ENCODE data around the gene LY86. TPM values are rescaled to one million over a fixed set of nuclear protein-coding genes. Genes with fewer than 3 reads are reported as not detected.

The LY86 gene
- total RNA-seq, 4 donors from 2014 or later = 0.73 to 4.4 TPM; not detected in 2

DNA sequence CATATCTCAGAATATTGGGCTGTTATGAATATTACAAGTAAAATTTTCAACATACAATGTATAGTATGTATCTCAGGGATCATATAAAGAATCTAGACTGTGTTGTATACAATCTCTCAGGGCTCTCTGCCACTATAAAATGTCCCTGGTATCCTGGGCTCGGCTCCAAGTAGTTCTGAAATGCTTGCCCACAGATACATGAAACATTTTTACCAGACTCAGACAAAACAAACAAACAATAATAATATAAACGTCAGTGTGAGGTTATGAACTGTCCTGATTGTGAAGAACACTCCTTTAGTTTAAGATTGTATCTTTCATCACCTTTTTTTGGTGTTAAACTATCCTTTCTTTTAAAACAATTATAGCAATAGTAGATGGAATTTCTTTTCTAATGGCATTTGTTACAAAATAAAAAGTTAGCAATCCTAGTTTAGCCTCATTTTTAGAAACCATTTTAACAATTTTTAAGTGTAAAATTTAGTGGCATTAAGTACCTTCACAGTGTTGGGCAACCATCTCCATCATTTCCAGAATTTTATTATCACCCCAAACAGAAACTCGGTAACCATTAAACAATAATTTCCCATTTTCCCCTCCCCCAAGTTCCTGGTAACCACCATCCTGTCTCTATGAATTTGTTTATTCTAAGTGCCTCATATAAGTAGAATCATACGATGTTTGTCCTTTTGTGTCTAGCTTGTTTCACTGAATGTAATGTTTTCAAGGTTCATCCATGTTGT, 17.4 kb upstream of the LY86 start:
- no peak for TF ChIP-seq POLR2A (IDR thresholded peaks at IDR 0.05)
- H3K4me1 ChIP-seq = no peaks in the 10 kb centered on the region
- no peaks in the 10 kb centered on the region for H3K9me3 ChIP-seq
- intact Hi-C loops (cut with DNase I; ENCODE audit: low total_unique reads) = no loop called here
- no peak for DNase-seq
- no peak overlapping the region for H3K27ac ChIP-seq
- no peaks in the 10 kb centered on the region for H3K36me3 ChIP-seq
- H3K27me3 ChIP-seq = no peaks in the 10 kb centered on the region
- no peak overlapping the region for H3K4me3 ChIP-seq

DNA sequence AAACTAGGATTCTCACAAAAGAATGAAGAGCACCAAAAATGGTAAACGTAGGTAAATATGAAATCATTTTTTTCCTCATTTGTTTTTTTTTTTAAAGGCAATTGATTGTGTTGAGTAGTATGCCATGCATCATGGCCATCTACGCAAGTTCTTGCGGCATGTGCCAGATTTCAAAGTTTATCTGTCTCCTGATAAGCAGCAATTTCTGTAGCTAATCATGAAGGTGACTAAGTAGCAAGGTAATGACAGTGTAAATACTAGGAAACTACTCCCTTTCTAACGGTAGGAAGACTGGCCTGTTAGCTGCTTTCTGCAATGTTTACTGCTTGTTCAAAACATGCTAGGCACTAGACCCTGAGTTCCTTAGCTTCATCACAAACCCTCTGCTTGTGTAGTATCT, 13.4 kb upstream of the LY86 start:
- Histone ChIP-seq H3K36me3 (no peaks in the 10 kb centered on the region), H3K9me3 (no peaks in the 10 kb centered on the region), H3K27me3 (no peaks in the 10 kb centered on the region), H3K4me3 (no peak overlapping the region), H3K27ac (no peak overlapping the region), H3K4me1 (no peaks in the 10 kb centered on the region)
- TF ChIP-seq POLR2A (IDR thresholded peaks at IDR 0.05) = no peak
- TF ChIP-seq CTCF (IDR thresholded peaks at IDR 0.05) = no peak
- DNase-seq = no peak
- intact Hi-C loops (cut with DNase I; ENCODE audit: low total_unique reads) = no loop called here

- no peak for DNase-seq
- intact Hi-C loops (cut with DNase I; ENCODE audit: low total_unique reads) = no loop called here
- Histone ChIP-seq H3K27me3 (no peaks in the 10 kb centered on the region), H3K27ac (no peak overlapping the region), H3K4me1 (no peaks in the 10 kb centered on the region), H3K4me3 (no peak overlapping the region), H3K9me3 (no peaks in the 10 kb centered on the region), H3K36me3 (no peaks in the 10 kb centered on the region)
- TF ChIP-seq CTCF (IDR thresholded peaks at IDR 0.05) (no peak), POLR2A (IDR thresholded peaks at IDR 0.05) (no peak)
Observed at GRCh38 chr6:6577735-6578134, 10.8 kb upstream of the LY86 start.

DNA sequence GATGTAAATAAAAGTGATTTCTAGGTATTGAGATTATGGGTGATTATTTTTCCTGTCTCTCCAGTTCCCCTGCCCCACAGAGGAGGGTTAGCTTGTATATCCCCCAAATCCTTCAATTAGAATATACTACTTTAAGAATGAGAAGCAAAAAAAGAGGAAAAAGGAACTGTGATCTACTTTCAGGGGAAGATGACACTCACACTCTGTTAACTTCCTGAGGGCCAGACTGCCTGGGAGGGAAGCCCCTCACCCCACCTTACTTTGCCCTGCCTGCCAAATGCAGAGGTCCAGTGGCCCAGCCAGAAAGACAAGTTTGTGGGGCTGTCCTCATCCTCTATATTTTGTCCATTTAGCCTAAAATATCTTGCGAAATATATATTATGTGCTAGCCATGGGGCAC, 9.2 kb upstream of the LY86 start:
- intact Hi-C loops (cut with DNase I; ENCODE audit: low total_unique reads) = no loop called here

DNA sequence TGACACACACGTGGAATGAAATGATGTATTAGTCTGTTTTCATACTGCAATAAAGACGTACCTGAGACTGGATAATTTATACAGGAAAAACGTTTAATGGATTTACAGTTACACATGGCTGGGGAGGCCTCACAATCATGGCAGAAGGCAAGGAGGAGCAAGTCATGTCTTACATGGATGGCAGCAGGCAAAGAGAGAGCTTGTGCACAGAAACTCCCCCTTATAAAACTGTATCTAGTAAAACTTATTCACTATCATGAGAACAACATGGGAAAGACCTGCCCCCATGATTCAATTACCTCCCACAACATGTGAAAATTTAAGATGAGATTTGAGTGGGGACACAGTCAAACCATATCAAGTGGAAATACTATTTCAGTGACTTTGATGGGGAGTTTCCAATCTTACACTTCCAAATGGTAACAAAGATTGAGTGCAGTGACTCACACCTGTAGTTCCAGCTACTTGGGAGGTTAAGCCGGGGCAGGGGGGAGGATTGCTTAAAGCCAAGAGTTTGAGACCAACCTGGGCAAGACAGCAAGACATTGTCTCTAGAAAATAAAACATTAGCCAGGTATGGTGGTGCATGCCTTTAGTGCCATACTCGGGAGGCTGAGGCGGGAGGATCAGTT, 8.2 kb upstream of the LY86 start:
- H3K27ac ChIP-seq = no peak overlapping the region
- DNase-seq = no peak
- H3K4me3 ChIP-seq = no peak overlapping the region
- no peaks in the 10 kb centered on the region for H3K4me1 ChIP-seq
- no peak for TF ChIP-seq POLR2A (IDR thresholded peaks at IDR 0.05)
- no peak for TF ChIP-seq CTCF (IDR thresholded peaks at IDR 0.05)
- no peaks in the 10 kb centered on the region for H3K27me3 ChIP-seq
- H3K9me3 ChIP-seq = no peaks in the 10 kb centered on the region
- intact Hi-C loops (cut with DNase I; ENCODE audit: low total_unique reads) = no loop called here
- no peaks in the 10 kb centered on the region for H3K36me3 ChIP-seq

More for the DNA sequence above, 9.2 kb upstream of the LY86 start:
- H3K27me3 ChIP-seq = no peaks in the 10 kb centered on the region
- no peaks in the 10 kb centered on the region for H3K9me3 ChIP-seq
- H3K4me3 ChIP-seq = no peak overlapping the region
- no peak overlapping the region for H3K27ac ChIP-seq
- DNase-seq = no peak
- no peaks in the 10 kb centered on the region for H3K36me3 ChIP-seq
- TF ChIP-seq CTCF (IDR thresholded peaks at IDR 0.05) = no peak
- no peak for TF ChIP-seq POLR2A (IDR thresholded peaks at IDR 0.05)
- no peaks in the 10 kb centered on the region for H3K4me1 ChIP-seq

All from uterus (tissue), 4 donors.